ENCODE data around the gene GRAP2. TPM values are rescaled to one million over a fixed set of nuclear protein-coding genes. Genes with fewer than 3 reads are reported as not detected.

Gene GRAP2
- total RNA-seq, 6 donors from 2014 or later = 3.2 to 22.0 (median 7.2) TPM

DNA sequence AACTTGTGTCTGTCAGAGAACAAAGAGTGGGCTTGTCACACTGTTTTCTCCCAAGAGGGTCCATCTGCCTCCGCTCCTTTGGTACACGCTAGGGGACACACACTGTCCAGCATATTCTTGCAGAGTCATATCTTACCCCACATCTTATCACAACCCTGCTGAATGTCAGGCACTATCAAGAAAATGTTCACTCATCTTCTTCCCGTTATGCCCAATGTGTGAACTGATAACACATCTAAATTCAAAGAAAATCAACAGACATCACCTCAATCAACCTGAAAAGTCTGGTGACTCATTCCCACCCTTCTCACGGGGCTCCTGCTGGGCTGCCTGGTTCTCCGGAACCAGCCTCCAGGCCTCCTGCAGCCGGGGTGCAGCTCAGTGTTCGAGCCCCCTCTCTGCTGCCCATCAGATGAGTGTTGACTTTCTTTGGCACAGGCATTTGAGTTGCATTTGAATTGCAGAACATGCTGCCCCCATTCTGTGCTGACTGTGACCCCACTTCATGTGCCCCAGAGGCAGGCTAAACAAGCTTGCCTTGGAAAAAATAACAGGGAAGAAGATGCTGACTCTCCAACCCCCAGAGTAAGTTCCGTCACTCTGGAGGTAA, 19.4 kb downstream of the GRAP2 start:
- no peaks in the 10 kb centered on the region for H3K36me3 ChIP-seq
- H3K4me1 ChIP-seq = peaks cover 3 to 24% (median 14%) of the 10 kb centered on the region in 4 donors
- TF ChIP-seq POLR2AphosphoS5 (IDR thresholded peaks at IDR 0.05) (no peak), POLR2A (IDR thresholded peaks at IDR 0.05) (no peak), EP300 (IDR thresholded peaks at IDR 0.05) (no peak)
- TF ChIP-seq, protein P1, sequence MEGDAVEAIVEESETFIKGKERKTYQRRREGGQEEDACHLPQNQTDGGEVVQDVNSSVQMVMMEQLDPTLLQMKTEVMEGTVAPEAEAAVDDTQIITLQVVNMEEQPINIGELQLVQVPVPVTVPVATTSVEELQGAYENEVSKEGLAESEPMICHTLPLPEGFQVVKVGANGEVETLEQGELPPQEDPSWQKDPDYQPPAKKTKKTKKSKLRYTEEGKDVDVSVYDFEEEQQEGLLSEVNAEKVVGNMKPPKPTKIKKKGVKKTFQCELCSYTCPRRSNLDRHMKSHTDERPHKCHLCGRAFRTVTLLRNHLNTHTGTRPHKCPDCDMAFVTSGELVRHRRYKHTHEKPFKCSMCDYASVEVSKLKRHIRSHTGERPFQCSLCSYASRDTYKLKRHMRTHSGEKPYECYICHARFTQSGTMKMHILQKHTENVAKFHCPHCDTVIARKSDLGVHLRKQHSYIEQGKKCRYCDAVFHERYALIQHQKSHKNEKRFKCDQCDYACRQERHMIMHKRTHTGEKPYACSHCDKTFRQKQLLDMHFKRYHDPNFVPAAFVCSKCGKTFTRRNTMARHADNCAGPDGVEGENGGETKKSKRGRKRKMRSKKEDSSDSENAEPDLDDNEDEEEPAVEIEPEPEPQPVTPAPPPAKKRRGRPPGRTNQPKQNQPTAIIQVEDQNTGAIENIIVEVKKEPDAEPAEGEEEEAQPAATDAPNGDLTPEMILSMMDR (IDR thresholded peaks at IDR 0.05) = no peak
- no peak overlapping the region for H3K4me3 ChIP-seq
- H3K27ac ChIP-seq = no peak overlapping the region
- no peaks in the 10 kb centered on the region for H3K9me3 ChIP-seq
- no peaks in the 10 kb centered on the region for H3K27me3 ChIP-seq
- ATAC-seq (ENCODE audit: low FRiP score in 2 of 2) (no peak), DNase-seq (no peak)
- 66 to 72% methylated on average over 8 of the region's 8 CpGs for WGBS, 2 donors

DNA sequence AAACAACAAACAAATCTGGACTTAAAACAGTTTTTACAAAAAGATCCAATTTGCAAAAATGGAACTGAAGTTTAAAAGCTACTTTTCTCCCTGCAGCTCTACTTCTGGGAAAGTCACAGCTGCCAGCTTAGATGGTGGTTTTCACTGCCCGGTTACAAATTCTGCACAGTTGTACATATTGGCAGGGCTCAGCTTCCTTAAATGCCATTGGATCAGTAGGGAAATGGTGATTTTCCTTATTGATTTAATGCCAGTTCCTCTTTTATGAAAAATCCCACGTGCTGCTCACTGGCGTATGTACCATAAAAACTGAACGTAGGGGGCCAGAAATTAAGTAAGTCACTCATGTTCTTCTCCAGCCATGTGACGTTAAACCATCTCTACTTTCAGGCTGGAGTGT, 22.8 kb downstream of the GRAP2 start:
- Histone ChIP-seq H3K27me3 (peaks cover 0 to 2% (median 0%) of the 10 kb centered on the region in 4 donors), H3K36me3 (no peaks in the 10 kb centered on the region), H3K4me1 (peaks cover 0 to 6% (median 0%) of the 10 kb centered on the region in 4 donors), H3K9me3 (no peaks in the 10 kb centered on the region), H3K4me3 (no peak overlapping the region), H3K27ac (no peak overlapping the region)
- ATAC-seq (ENCODE audit: low FRiP score in 2 of 2) = no peak
- no peak for DNase-seq
- 45 to 56% methylated on average over 5 of the region's 5 CpGs for WGBS, 2 donors
- TF ChIP-seq EP300 (IDR thresholded peaks at IDR 0.05) = no peak
- TF ChIP-seq, protein P1 (IDR thresholded peaks at IDR 0.05) = no peak
- no peak for TF ChIP-seq POLR2AphosphoS5 (IDR thresholded peaks at IDR 0.05)
- no peak for TF ChIP-seq POLR2A (IDR thresholded peaks at IDR 0.05)

DNA sequence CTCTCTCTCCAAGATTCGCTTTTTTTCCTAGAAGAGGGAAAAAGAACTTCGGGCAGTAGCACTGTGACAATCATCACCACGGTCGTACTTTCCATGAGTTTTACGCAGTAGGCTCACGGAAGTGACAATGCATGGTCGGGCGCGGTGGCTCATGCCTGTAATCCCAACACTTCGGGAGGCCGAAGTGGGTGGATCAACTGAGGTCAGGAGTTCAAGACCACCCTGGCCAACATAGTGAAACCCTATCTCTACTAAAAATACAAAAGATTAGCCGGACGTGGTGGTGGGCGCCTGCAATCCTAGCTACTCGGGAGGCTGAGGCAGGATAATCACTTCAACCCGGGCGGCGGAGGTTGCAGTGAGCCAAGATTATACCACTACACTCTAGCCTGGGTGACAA, 23.4 kb downstream of the GRAP2 start:
- TF ChIP-seq, protein P1 (IDR thresholded peaks at IDR 0.05) = no peak
- no peak for TF ChIP-seq EP300 (IDR thresholded peaks at IDR 0.05)
- TF ChIP-seq POLR2AphosphoS5 (IDR thresholded peaks at IDR 0.05) = no peak
- no peak for TF ChIP-seq POLR2A (IDR thresholded peaks at IDR 0.05)
- DNase-seq (no peak), ATAC-seq (ENCODE audit: low FRiP score in 2 of 2) (no peak)
- H3K27ac ChIP-seq = no peak overlapping the region
- H3K4me1 ChIP-seq = peaks cover 0 to 6% (median 2%) of the 10 kb centered on the region in 4 donors
- H3K9me3 ChIP-seq = no peaks in the 10 kb centered on the region
- 88 to 93% methylated on average over 18 of the region's 18 CpGs for WGBS, 2 donors
- H3K27me3 ChIP-seq = peaks cover 0 to 2% (median 0%) of the 10 kb centered on the region in 4 donors
- no peaks in the 10 kb centered on the region for H3K36me3 ChIP-seq
- no peak overlapping the region for H3K4me3 ChIP-seq

DNA sequence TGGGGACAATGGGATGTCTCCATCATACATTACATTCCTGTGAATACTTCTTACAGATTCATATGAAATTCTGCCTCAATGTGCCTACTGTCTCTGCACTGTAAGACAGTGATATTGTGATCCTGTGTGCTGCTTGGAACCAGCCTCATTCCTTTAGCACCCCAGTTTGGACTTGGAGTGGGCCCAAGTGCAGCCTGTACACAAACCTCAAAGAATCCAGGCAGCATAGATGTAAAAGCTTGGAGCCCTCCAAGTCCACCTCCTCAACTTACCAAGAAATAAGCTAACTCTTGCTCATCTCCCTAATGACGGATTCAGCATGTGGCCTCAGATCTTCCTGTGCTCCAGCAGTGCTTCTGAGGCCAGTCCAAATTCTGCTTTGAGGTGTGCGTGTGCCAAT, 24.4 kb downstream of the GRAP2 start:
- Histone ChIP-seq H3K9me3 (no peaks in the 10 kb centered on the region), H3K4me1 (peaks cover 0 to 6% (median 2%) of the 10 kb centered on the region in 4 donors), H3K4me3 (no peak overlapping the region), H3K27me3 (peaks cover 0 to 2% (median 0%) of the 10 kb centered on the region in 4 donors), H3K27ac (no peak overlapping the region), H3K36me3 (no peaks in the 10 kb centered on the region)
- TF ChIP-seq POLR2A (IDR thresholded peaks at IDR 0.05) (no peak), EP300 (IDR thresholded peaks at IDR 0.05) (no peak), POLR2AphosphoS5 (IDR thresholded peaks at IDR 0.05) (no peak)
- TF ChIP-seq, protein P1 (IDR thresholded peaks at IDR 0.05) = no peak
- 80 to 88% methylated on average over 2 of the region's 2 CpGs for WGBS, 2 donors
- DNase-seq (no peak), ATAC-seq (ENCODE audit: low FRiP score in 2 of 2) (no peak)
